H1 (cell line): Measurements from ENCODE around the gene SPPL2A. TPM values are rescaled to one million over a fixed set of nuclear protein-coding genes. Genes with fewer than 3 reads are reported as not detected.

Experiments used
- CTCF ChIA-PET: fragments of 300-600 bp; sonication (Branson Sonifier 250); formaldehyde crosslinking; loops from one replicate; lab custom pipeline; 2021; ENCODE audit not compliant: partially characterized antibody; lab: Charles Lee
- POLR2A ChIA-PET: fragments of 300-600 bp; sonication (Branson Sonifier 250); formaldehyde crosslinking; loops from one replicate; lab custom pipeline; 2021; ENCODE audit warnings: inconsistent platforms; ENCODE audit not compliant: partially characterized antibody; lab: Charles Lee
- DNase-seq, 2 experiments: peaks; one replicate each; pipeline versions ENCODE4 v3.0.0 to v3.0.0-alpha.2; 2010 to 2022; ENCODE audit warnings: low spot score in 2 of 2, low read depth in 1 of 2, mixed read lengths in 1 of 2
- FAIRE-seq: peaks from 2 replicates; lab custom pipeline; 2011; peaks lifted over from hg19 to GRCh38; lab: Jason Lieb, UNC
- H2AFZ ChIP-seq: 2 replicates; pipeline ENCODE4 v1.8.1; 2012; ENCODE audit warnings: low read length, inconsistent platforms
- H2AK5ac ChIP-seq: 2 replicates; pipeline ENCODE4 v1.6.1; 2013; ENCODE audit warnings: low read depth, low read length
- H2BK120ac ChIP-seq: replicated peaks from 2 replicates; pipeline ENCODE3; 2013; ENCODE audit warnings: low read depth, low read length, inconsistent platforms
- H2BK12ac ChIP-seq: 2 replicates; pipeline ENCODE4 v1.6.1; 2013; ENCODE audit warnings: low read depth, low read length
- H2BK15ac ChIP-seq: 2 replicates; pipeline ENCODE4 v1.6.1; 2013; ENCODE audit warnings: low read length
- H2BK20ac ChIP-seq: 2 replicates; pipeline ENCODE4 v1.6.1; 2013; ENCODE audit warnings: low read length
- H2BK5ac ChIP-seq: 2 replicates; pipeline ENCODE4 v1.6.1; 2013; ENCODE audit warnings: low read depth, low read length
- H3K14ac ChIP-seq: 2 replicates; pipeline ENCODE4 v1.6.1; 2013; ENCODE audit warnings: inconsistent platforms; ENCODE audit not compliant: insufficient read length
- H3K18ac ChIP-seq: 2 replicates; pipeline ENCODE4 v1.6.1; 2013; ENCODE audit warnings: low read length; ENCODE audit errors: extremely low read depth
- H3K23ac ChIP-seq: 2 replicates; pipeline ENCODE4 v1.6.1; 2013; ENCODE audit warnings: inconsistent platforms; ENCODE audit not compliant: insufficient read length
- H3K23me2 ChIP-seq: 2 replicates; pipeline ENCODE4 v1.6.1; 2013; ENCODE audit warnings: low read depth, low read length
- H3K27ac ChIP-seq: 2 replicates; pipeline ENCODE4 v1.6.1; 2011; ENCODE audit warnings: low read depth, low read length, inconsistent platforms
- H3K27me3 ChIP-seq, 4 experiments: replicated peaks in 1 of 4; 1 replicate in 1 of 4; 2 replicates in 3 of 4; pipeline versions ENCODE4 v1.6.1 to v1.8.1; 2011 to 2013; ENCODE audit warnings: low read length in 3 of 4, mild to moderate bottlenecking in 3 of 4, inconsistent platforms in 2 of 4, mixed read lengths in 2 of 4, moderate library complexity in 1 of 4; ENCODE audit not compliant: control insufficient read depth in 3 of 4, insufficient read depth in 3 of 4; ENCODE audit errors: extremely low read depth in 1 of 4
- H3K36me3 ChIP-seq, 4 experiments: 2 replicates each; pipeline versions ENCODE4 v1.6.1 to v1.8.1; 2011 to 2013; ENCODE audit warnings: mild to moderate bottlenecking in 4 of 4, low read length in 3 of 4, moderate library complexity in 2 of 4, control low read depth in 1 of 4, inconsistent platforms in 1 of 4; ENCODE audit not compliant: insufficient read depth in 4 of 4, control insufficient read depth in 2 of 4
- H3K4ac ChIP-seq: replicated peaks from 2 replicates; pipeline ENCODE3; 2013; ENCODE audit warnings: low read length, low read depth, mixed read lengths, inconsistent platforms; ENCODE audit not compliant: insufficient read length
- H3K4me1 ChIP-seq, 4 experiments: replicated peaks in 1 of 4; 1 replicate in 1 of 4; 2 replicates in 3 of 4; pipeline versions ENCODE4 v1.6.1 to v1.8.1; 2011 to 2013; ENCODE audit warnings: low read length in 3 of 4, inconsistent platforms in 2 of 4, mixed read lengths in 1 of 4; ENCODE audit not compliant: insufficient read depth in 4 of 4, control insufficient read depth in 3 of 4
- H3K4me2 ChIP-seq, 2 experiments: 2 replicates each; pipeline versions ENCODE4 v1.6.1 to v1.8.1; 2011 to 2013; ENCODE audit warnings: low read depth in 2 of 2, low read length in 2 of 2, control low read depth in 1 of 2, inconsistent platforms in 1 of 2, mild to moderate bottlenecking in 1 of 2; ENCODE audit not compliant: insufficient read depth in 1 of 2
- H3K4me3 ChIP-seq, 4 experiments: fragments of 200-600, 300-600 bp in 1 of 4; sonication (generic), shearing (Covaris generic), sonication (Bioruptor Twin) in 1 of 4; 2 replicates each; pipeline versions ENCODE4 v1.5.1 to v1.8.1; 2011 to 2016; ENCODE audit warnings: low read length in 4 of 4, low read depth in 3 of 4, control low read depth in 2 of 4, inconsistent platforms in 2 of 4, mild to moderate bottlenecking in 2 of 4, mixed read lengths in 1 of 4, moderate library complexity in 1 of 4; ENCODE audit not compliant: insufficient read depth in 2 of 4; ENCODE audit errors: extremely low read depth in 1 of 4
- H3K56ac ChIP-seq: replicated peaks from 2 replicates; pipeline ENCODE3; 2013; ENCODE audit warnings: low read depth, mild to moderate bottlenecking, mixed read lengths, low read length, inconsistent platforms; ENCODE audit not compliant: insufficient read length
- H3K79me1 ChIP-seq: 2 replicates; pipeline ENCODE4 v1.6.1; 2013; ENCODE audit warnings: low read depth, low read length, control low read depth
- H3K79me2 ChIP-seq, 2 experiments: 2 replicates each; pipeline versions ENCODE4 v1.6.1 to v1.8.1; 2012 to 2013; ENCODE audit warnings: low read length in 2 of 2, mild to moderate bottlenecking in 2 of 2, inconsistent platforms in 1 of 2; ENCODE audit not compliant: insufficient read depth in 2 of 2, control insufficient read depth in 1 of 2
- H3K9ac ChIP-seq, 4 experiments: replicated peaks in 1 of 4; 1 replicate in 1 of 4; 2 replicates in 3 of 4; pipeline versions ENCODE4 v1.6.1 to v1.8.1; 2011 to 2013; ENCODE audit warnings: low read depth in 3 of 4, low read length in 3 of 4, control low read depth in 2 of 4, mild to moderate bottlenecking in 2 of 4, moderate library complexity in 2 of 4, inconsistent platforms in 1 of 4; ENCODE audit errors: extremely low read depth in 1 of 4
- H3K9me3 ChIP-seq, 2 experiments: 2 replicates each; pipeline versions ENCODE4 v1.6.1 to v1.8.1; 2012 to 2013; ENCODE audit warnings: mild to moderate bottlenecking in 2 of 2, moderate library complexity in 2 of 2, control low read depth in 1 of 2, inconsistent platforms in 1 of 2, low read depth in 1 of 2, low read length in 1 of 2, mixed read lengths in 1 of 2; ENCODE audit not compliant: insufficient read depth in 2 of 2
- H4K20me1 ChIP-seq, 2 experiments: replicated peaks in 1 of 2; 2 replicates each; pipeline versions ENCODE3 to v1.8.1; 2011 to 2013; ENCODE audit warnings: inconsistent platforms in 2 of 2, low read length in 2 of 2, mild to moderate bottlenecking in 1 of 2; ENCODE audit not compliant: insufficient read depth in 2 of 2, control insufficient read depth in 1 of 2
- H4K5ac ChIP-seq: 2 replicates; pipeline ENCODE4 v1.6.1; 2013; ENCODE audit warnings: low read length, low read depth, mixed read lengths, inconsistent platforms; ENCODE audit not compliant: insufficient read length
- H4K8ac ChIP-seq: 2 replicates; pipeline ENCODE4 v1.8.0; 2013; ENCODE audit warnings: mild to moderate bottlenecking, moderate library complexity, low read length, inconsistent platforms; ENCODE audit not compliant: insufficient read depth; ENCODE audit errors: extremely low read depth
- H4K91ac ChIP-seq: replicated peaks from 2 replicates; pipeline ENCODE3; 2013; ENCODE audit warnings: low read length, mixed read lengths, inconsistent platforms; ENCODE audit not compliant: insufficient read length
- TCF12 ChIP-seq: IDR thresholded peaks from 2 replicates; pipeline ENCODE4 v1.6.1; 2011; ENCODE audit warnings: low read depth, mild to moderate bottlenecking, low read length
- WGBS, 2 experiments: shearing (Covaris generic) in 1 of 2; methylation state at CpG; one replicate each; pipeline versions ENCODE4 v1.1.6 to v1.1.7; 2013 to 2015; ENCODE audit warnings: low lambda C conversion rate in 2 of 2, mixed read lengths in 2 of 2, inconsistent platforms in 1 of 2, low coverage in 1 of 2, missing lambda C conversion rate in 1 of 2; ENCODE audit not compliant: insufficient replicate concordance in 2 of 2, insufficient coverage in 1 of 2, insufficient read length in 1 of 2; ENCODE audit errors: extremely low coverage in 1 of 2, missing lambda C conversion rate in 1 of 2; 5-methylcytosine and 5-hydroxymethylcytosine counted together
- polyA plus RNA-seq, 7 experiments: library from polyadenylated mRNA; depleted of rRNA in 3 of 7; stranded (reverse) in 5 of 7; unstranded in 2 of 7; fragments of >200 nt in 5 of 7; fragments of 200-250 nt in 2 of 7; gene quantifications; 1 replicate in 5 of 7; 2 replicates in 1 of 7; 4 replicates in 1 of 7; pipeline versions ENCODE4 v1.2.1 to v1.2.3, GENCODE V29; 2011 to 2013; ENCODE audit warnings: missing spikeins in 2 of 7, mixed read lengths in 2 of 7
- total RNA-seq: library from RNA; stranded (reverse); fragmentation: NEBNext Ultra II Directional; extraction: Animal tissue kit (Norgen Biotek cat#: 25700); gene quantifications from 2 replicates; pipeline ENCODE4 v1.2.1, GENCODE V29; 2021
- TF ChIP-seq, protein P1 (sequence below): IDR thresholded peaks from 2 replicates; pipeline ENCODE4 v1.6.1; 2012; ENCODE audit warnings: inconsistent platforms

SPPL2A gene
- total and polyA plus RNA-seq, 2 of the 8 experiments (the other 6 are each of a cell fraction or from before 2014, with no cell fraction given) = 15.6 to 52.9 TPM

DNA sequence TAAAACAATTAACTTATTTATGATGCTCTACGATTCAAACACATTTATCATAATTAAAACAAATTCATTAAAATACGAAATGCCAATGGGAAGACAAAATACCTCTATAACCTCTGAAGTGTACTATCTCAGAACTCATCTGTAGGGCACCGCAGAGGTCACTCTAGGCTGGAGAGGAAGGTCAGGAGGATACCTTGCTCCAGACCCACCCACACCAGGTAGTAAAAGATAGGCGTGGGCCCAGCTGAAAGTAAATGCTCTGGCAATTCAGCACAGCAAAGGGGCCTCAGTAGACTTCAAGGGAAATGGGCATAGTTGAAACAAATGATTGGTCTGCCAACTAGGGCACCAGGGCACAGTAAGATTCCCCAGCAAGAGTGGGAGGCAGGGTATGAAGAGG is 26.0 kb upstream of the SPPL2A start:
- POLR2A ChIA-PET = no interaction called here
- no peak for FAIRE-seq
- WGBS, 2 experiments = 90 to 100% methylated on average over 2 to 4 of the region's 4 CpGs

More for the DNA sequence above, 26.0 kb upstream of the SPPL2A start:
- no peak overlapping the region for H3K23ac ChIP-seq
- no peak overlapping the region for H3K18ac ChIP-seq
- H3K27me3 ChIP-seq = no peaks in the 10 kb centered on the region
- H3K4me1 ChIP-seq = no peaks in the 10 kb centered on the region; a peak in 1 of 7 replicates
- H2BK5ac ChIP-seq = no peak overlapping the region
- H3K56ac ChIP-seq = no peak overlapping the region
- no peaks in the 10 kb centered on the region for H3K79me2 ChIP-seq
- no peak overlapping the region for H2AFZ ChIP-seq
- no peak overlapping the region for H3K27ac ChIP-seq
- no peak overlapping the region for H2BK12ac ChIP-seq
- H3K4me2 ChIP-seq = no peak overlapping the region
- no peak overlapping the region for H2BK20ac ChIP-seq
- H2BK120ac ChIP-seq = peak overlapping the region; percentile 16
- no peaks in the 10 kb centered on the region for H3K23me2 ChIP-seq
- no peak for DNase-seq
- H4K91ac ChIP-seq = no peak overlapping the region
- CTCF ChIA-PET = interaction anchor here (0.9 to 2.3 kb wide), 6 partner anchors 9 to 116 kb away, joined by 3 to 9 read pairs (median 4); no protein-coding TSS in a partner anchor
- no peak for TF ChIP-seq TCF12
- TF ChIP-seq, protein P1, sequence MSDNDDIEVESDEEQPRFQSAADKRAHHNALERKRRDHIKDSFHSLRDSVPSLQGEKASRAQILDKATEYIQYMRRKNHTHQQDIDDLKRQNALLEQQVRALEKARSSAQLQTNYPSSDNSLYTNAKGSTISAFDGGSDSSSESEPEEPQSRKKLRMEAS = no peak
- H3K9me3 ChIP-seq = no peaks in the 10 kb centered on the region
- no peak overlapping the region for H3K14ac ChIP-seq
- H3K4me3 ChIP-seq = no peak overlapping the region
- H3K79me1 ChIP-seq = no peaks in the 10 kb centered on the region
- H4K8ac ChIP-seq = no peak overlapping the region
- H3K9ac ChIP-seq = no peak overlapping the region
- H3K4ac ChIP-seq = no peak overlapping the region
- no peaks in the 10 kb centered on the region for H4K20me1 ChIP-seq
- no peak overlapping the region for H2BK15ac ChIP-seq
- H2AK5ac ChIP-seq = no peak overlapping the region
- H4K5ac ChIP-seq = no peak overlapping the region
- no peaks in the 10 kb centered on the region for H3K36me3 ChIP-seq
